Right forelimb (tissue), 1 donor: Measurements from ENCODE around the gene ATIC.
"Not testable (repeated sequence)": the region's sequence is repeated elsewhere in the genome, so short reads cannot be mapped to it uniquely, and the experiment has no call there.

Source experiments
- DNase-seq: peaks from one replicate; pipeline ENCODE4 v3.0.0-alpha.2; 2018

Gene ATIC

GRCh38 chr2:215311625-215312396, at the start of gene ATIC:
Gene ATIC (plus strand): TSS chr2:215312059. CDS start chr2:215312143, 84 bp downstream.
- peak; percentile 92 for DNase-seq

GRCh38 chr2:215262303-215262702, 49.6 kb upstream of the ATIC start:
- no peak for DNase-seq

- no peak for DNase-seq
Measured at GRCh38 chr2:215262741-215263362, 49.0 kb upstream of the ATIC start.

GRCh38 chr2:215264374-215264773, 47.5 kb upstream of the ATIC start:
- no peak for DNase-seq

- peak; percentile 66 for DNase-seq
Measured at GRCh38 chr2:215269397-215270117, 42.3 kb upstream of the ATIC start.

GRCh38 chr2:215270118-215270451, 41.8 kb upstream of the ATIC start:
- DNase-seq, result no peak

- DNase-seq, result no peak
Measured at GRCh38 chr2:215271446-215271845, 40.4 kb upstream of the ATIC start.

GRCh38 chr2:215272918-215273317, 38.9 kb upstream of the ATIC start:
- no peak for DNase-seq

- no peak for DNase-seq
Measured at GRCh38 chr2:215274829-215275228, 37.0 kb upstream of the ATIC start.

GRCh38 chr2:215275824-215276223, 36.0 kb upstream of the ATIC start:
- no peak for DNase-seq

- no peak for DNase-seq
Measured at GRCh38 chr2:215277944-215278343, 33.9 kb upstream of the ATIC start.

GRCh38 chr2:215280326-215280725, 31.5 kb upstream of the ATIC start:
- no peak for DNase-seq

- DNase-seq, result no peak
Measured at GRCh38 chr2:215283221-215283620, 28.6 kb upstream of the ATIC start.

- no peak for DNase-seq
Measured at GRCh38 chr2:215286309-215286708, 25.6 kb upstream of the ATIC start.

- DNase-seq, result no peak
Measured at GRCh38 chr2:215288112-215288815, 23.6 kb upstream of the ATIC start.

- no peak for DNase-seq
Measured at GRCh38 chr2:215290980-215291599, 20.8 kb upstream of the ATIC start.

- no peak for DNase-seq
Measured at GRCh38 chr2:215293879-215294278, 18.0 kb upstream of the ATIC start.

- DNase-seq, result no peak
Measured at GRCh38 chr2:215299337-215299859, 12.5 kb upstream of the ATIC start.

GRCh38 chr2:215301994-215302393, 9.9 kb upstream of the ATIC start:
- no peak for DNase-seq

- not testable (repeated sequence) for DNase-seq
Measured at GRCh38 chr2:215311259-215311624, 617 bp upstream of the ATIC start.

GRCh38 chr2:215313255-215313613, 1.4 kb downstream of the ATIC start:
- DNase-seq, result no peak

GRCh38 chr2:215314896-215315295, 3.0 kb downstream of the ATIC start:
- DNase-seq, result no peak

- no peak for DNase-seq
Measured at GRCh38 chr2:215315301-215315700, 3.4 kb downstream of the ATIC start.
